GM21528 (cell line): Measurements from ENCODE around the gene BNIP2.
"Not testable (repeated sequence)": the region's sequence is repeated elsewhere in the genome, so short reads cannot be mapped to it uniquely, and the experiment has no call there.

Experiments used
- ATAC-seq: cut with Tn5 transposase; IDR thresholded peaks from one replicate; pipeline ENCODE4 v1.9.1; 2021; ENCODE audit warnings: mild to moderate bottlenecking, moderate library complexity; ENCODE audit not compliant: unreplicated experiment, low FRiP score

The BNIP2 gene

GRCh38 chr15:59642351-59642750 is 46.8 kb downstream of the BNIP2 start:
- no peak for ATAC-seq

- not testable (repeated sequence) for ATAC-seq
Measured at GRCh38 chr15:59637507-59637906, 51.6 kb downstream of the BNIP2 start.

GRCh38 chr15:59636184-59636583 is 52.9 kb downstream of the BNIP2 start:
- ATAC-seq, result no peak

GRCh38 chr15:59632714-59633113 is 56.4 kb downstream of the BNIP2 start:
- ATAC-seq, result no peak

GRCh38 chr15:59622289-59622688 is 66.8 kb downstream of the BNIP2 start:
- ATAC-seq, result no peak

GRCh38 chr15:59618406-59618805 is 70.7 kb downstream of the BNIP2 start:
- no peak for ATAC-seq

GRCh38 chr15:59616379-59616778 is 72.7 kb downstream of the BNIP2 start:
- ATAC-seq, result no peak

GRCh38 chr15:59615661-59616060 is 73.5 kb downstream of the BNIP2 start:
- ATAC-seq, result no peak

- ATAC-seq, result no peak
Measured at GRCh38 chr15:59614153-59614552, 75.0 kb downstream of the BNIP2 start.

GRCh38 chr15:59611276-59612260 is 77.6 kb downstream of the BNIP2 start, which contains the start of gene GCNT3:
Gene GCNT3 (plus strand): TSS chr15:59611783. CDS start chr15:59618239, 6,456 bp downstream.
- ATAC-seq, result no peak

GRCh38 chr15:59609730-59610712 is 79.1 kb downstream of the BNIP2 start:
- ATAC-seq, result no peak
